Measurements from ENCODE around the gene JMJD6. TPM values are rescaled to one million over a fixed set of nuclear protein-coding genes. Genes with fewer than 3 reads are reported as not detected.

JMJD6 gene
- total and polyA plus RNA-seq, 9 of the 15 experiments (the other 6 are each of a cell fraction or from before 2014, with no cell fraction given), result 2.5 to 52.3 (median 36.3) TPM

- 10% methylated on average over 2 of the region's 2 CpGs for WGBS (ENCODE audit: insufficient coverage, low coverage, missing lambda C conversion rate)
- H3K4me1 ChIP-seq (replicated peaks in 1 of 2; ENCODE audit: control insufficient read depth in 2 of 2, insufficient read depth in 2 of 2, low read length in 2 of 2), result peaks cover 10 to 34% of the 10 kb centered on the region in 2 experiments
- no peaks in the 10 kb centered on the region for H3K36me3 ChIP-seq (ENCODE audit: control insufficient read depth, insufficient read depth, low read length)
- no peak for TF ChIP-seq COPS2 (conservative IDR thresholded peaks at IDR 0.05)
- TF ChIP-seq, protein P1, sequence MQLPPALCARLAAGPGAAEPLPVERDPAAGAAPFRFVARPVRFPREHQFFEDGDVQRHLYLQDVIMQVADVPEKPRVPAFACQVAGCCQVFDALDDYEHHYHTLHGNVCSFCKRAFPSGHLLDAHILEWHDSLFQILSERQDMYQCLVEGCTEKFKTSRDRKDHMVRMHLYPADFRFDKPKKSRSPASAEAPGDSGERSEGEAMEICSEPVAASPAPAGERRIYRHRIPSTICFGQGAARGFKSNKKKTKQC (CRISPR knock-in tag; IDR thresholded peaks at IDR 0.05), result no peak
- TF ChIP-seq GABPA (tag; conservative IDR thresholded peaks at IDR 0.05; ENCODE audit: low read depth), result no peak
- TF ChIP-seq SETDB1 (IDR thresholded peaks at IDR 0.05; ENCODE audit: low read length), result no peak
- TF ChIP-seq ELF1 (tag; IDR thresholded peaks at IDR 0.05), result no peak
- TF ChIP-seq, protein P2, sequence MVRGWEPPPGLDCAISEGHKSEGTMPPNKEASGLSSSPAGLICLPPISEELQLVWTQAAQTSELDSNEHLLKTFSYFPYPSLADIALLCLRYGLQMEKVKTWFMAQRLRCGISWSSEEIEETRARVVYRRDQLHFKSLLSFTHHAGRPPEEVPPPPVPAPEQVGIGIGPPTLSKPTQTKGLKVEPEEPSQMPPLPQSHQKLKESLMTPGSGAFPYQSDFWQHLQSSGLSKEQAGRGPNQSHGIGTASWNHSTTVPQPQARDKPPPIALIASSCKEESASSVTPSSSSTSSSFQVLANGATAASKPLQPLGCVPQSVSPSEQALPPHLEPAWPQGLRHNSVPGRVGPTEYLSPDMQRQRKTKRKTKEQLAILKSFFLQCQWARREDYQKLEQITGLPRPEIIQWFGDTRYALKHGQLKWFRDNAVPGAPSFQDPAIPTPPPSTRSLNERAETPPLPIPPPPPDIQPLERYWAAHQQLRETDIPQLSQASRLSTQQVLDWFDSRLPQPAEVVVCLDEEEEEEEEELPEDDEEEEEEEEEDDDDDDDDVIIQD (CRISPR knock-in tag; IDR thresholded peaks at IDR 0.05), result no peak
- no peak for TF ChIP-seq LEF1 (IDR thresholded peaks at IDR 0.05)
- TF ChIP-seq JUND (IDR thresholded peaks at IDR 0.05; ENCODE audit: borderline replicate concordance, low read depth, low read length), result no peak
- no peak for TF ChIP-seq JUND (tag; IDR thresholded peaks at IDR 0.05; ENCODE audit: borderline replicate concordance, low read depth, low read length)
- TF ChIP-seq ZNF395 (CRISPR knock-in tag; IDR thresholded peaks at IDR 0.05), result no peak
- no peak overlapping the region for H3K9ac ChIP-seq (ENCODE audit: insufficient read depth in 1 of 2, low read depth in 2 of 2, low read length in 2 of 2)
- intact Hi-C loops (cut with micrococcal nuclease), result no loop called here
- H3K4me3 ChIP-seq, result no peak overlapping the region
- ChIA-PET POLR2A (interaction anchor here (1.3 kb wide), 1 partner anchor 144 kb away, joined by 3 read pairs; no protein-coding TSS in a partner anchor), CTCF (ENCODE audit: low intra/inter-chr PET ratio) (no interaction called here)
- BruUV-seq (replicated peaks), result no TSS peak
- in situ Hi-C loops (cut with MboI), result no loop called here
- FAIRE-seq (no peak), DNase-seq (ENCODE audit: extremely low read depth in 1 of 4, low spot score in 3 of 4) (no peak), ATAC-seq (no peak)
- no peaks in the 10 kb centered on the region for H3K79me2 ChIP-seq (ENCODE audit: control insufficient read depth, insufficient read depth, low read length)
- H3K9me1 ChIP-seq (ENCODE audit: control insufficient read depth, insufficient read depth, low read length), result no peaks in the 10 kb centered on the region
- H3K27ac ChIP-seq (ENCODE audit: extremely low read depth, low read depth, low read length), result no peak overlapping the region
- H3K27me3 ChIP-seq (ENCODE audit: control insufficient read depth in 2 of 2, insufficient read depth in 2 of 2, low read length in 2 of 2), result no peaks in the 10 kb centered on the region
- no peak overlapping the region for H3K4me2 ChIP-seq (ENCODE audit: insufficient read depth, low read length)
- H4K20me1 ChIP-seq (replicated peaks; ENCODE audit: control insufficient read depth, insufficient read depth, low read length), result no peaks in the 10 kb centered on the region
- no peaks in the 10 kb centered on the region for H3K9me3 ChIP-seq (replicated peaks; ENCODE audit: control insufficient read depth, insufficient read depth, low read depth, low read length)
- no peak overlapping the region for H2AFZ ChIP-seq (ENCODE audit: low read depth, low read length)
Observed at GRCh38 chr17:76702076-76702475, 24.3 kb downstream of the JMJD6 start.
